PFSK-1 (cell line): ENCODE data around the gene CAPZA1.

Experiments used
- FOXP2 ChIP-seq: optimal IDR thresholded peaks from 2 replicates; pipeline ENCODE3; 2011; ENCODE audit warnings: borderline replicate concordance, control low read depth, inconsistent platforms; ENCODE audit not compliant: insufficient read depth; ENCODE audit errors: extremely low read length, extremely low read depth
- POLR2AphosphoS5 ChIP-seq: IDR thresholded peaks from 2 replicates; pipeline ENCODE4 v1.6.1; 2012; ENCODE audit warnings: low read depth, mild to moderate bottlenecking, control low read depth, low read length, moderate library complexity
- SIN3A ChIP-seq: IDR thresholded peaks from 2 replicates; pipeline ENCODE4 v1.6.1; 2012; ENCODE audit warnings: mild to moderate bottlenecking, low read length, moderate library complexity, borderline replicate concordance; ENCODE audit not compliant: insufficient read depth
- TAF1 ChIP-seq: IDR thresholded peaks from 2 replicates; pipeline ENCODE4 v1.6.1; 2012; ENCODE audit warnings: low read length, control low read depth, borderline replicate concordance; ENCODE audit not compliant: insufficient read depth
- TF ChIP-seq, protein P1 (sequence below), 2 experiments: IDR thresholded peaks; 2 replicates each; pipeline versions ENCODE4 v1.6.1 to v1.8.0; 2011 to 2012; ENCODE audit warnings: low read depth in 2 of 2, low read length in 2 of 2, control low read depth in 1 of 2, inconsistent platforms in 1 of 2, mild to moderate bottlenecking in 1 of 2, moderate library complexity in 1 of 2; ENCODE audit not compliant: insufficient read depth in 1 of 2

CAPZA1 gene

GRCh38 chr1:112603541-112603940 lies 16.1 kb upstream of the CAPZA1 start:
- TF ChIP-seq SIN3A = no peak
- TF ChIP-seq FOXP2 = no peak
- TF ChIP-seq TAF1 = no peak
- no peak for TF ChIP-seq POLR2AphosphoS5
- TF ChIP-seq, protein P1, sequence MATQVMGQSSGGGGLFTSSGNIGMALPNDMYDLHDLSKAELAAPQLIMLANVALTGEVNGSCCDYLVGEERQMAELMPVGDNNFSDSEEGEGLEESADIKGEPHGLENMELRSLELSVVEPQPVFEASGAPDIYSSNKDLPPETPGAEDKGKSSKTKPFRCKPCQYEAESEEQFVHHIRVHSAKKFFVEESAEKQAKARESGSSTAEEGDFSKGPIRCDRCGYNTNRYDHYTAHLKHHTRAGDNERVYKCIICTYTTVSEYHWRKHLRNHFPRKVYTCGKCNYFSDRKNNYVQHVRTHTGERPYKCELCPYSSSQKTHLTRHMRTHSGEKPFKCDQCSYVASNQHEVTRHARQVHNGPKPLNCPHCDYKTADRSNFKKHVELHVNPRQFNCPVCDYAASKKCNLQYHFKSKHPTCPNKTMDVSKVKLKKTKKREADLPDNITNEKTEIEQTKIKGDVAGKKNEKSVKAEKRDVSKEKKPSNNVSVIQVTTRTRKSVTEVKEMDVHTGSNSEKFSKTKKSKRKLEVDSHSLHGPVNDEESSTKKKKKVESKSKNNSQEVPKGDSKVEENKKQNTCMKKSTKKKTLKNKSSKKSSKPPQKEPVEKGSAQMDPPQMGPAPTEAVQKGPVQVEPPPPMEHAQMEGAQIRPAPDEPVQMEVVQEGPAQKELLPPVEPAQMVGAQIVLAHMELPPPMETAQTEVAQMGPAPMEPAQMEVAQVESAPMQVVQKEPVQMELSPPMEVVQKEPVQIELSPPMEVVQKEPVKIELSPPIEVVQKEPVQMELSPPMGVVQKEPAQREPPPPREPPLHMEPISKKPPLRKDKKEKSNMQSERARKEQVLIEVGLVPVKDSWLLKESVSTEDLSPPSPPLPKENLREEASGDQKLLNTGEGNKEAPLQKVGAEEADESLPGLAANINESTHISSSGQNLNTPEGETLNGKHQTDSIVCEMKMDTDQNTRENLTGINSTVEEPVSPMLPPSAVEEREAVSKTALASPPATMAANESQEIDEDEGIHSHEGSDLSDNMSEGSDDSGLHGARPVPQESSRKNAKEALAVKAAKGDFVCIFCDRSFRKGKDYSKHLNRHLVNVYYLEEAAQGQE (IDR thresholded peaks at IDR 0.05; ENCODE audit: insufficient read depth in 1 of 2, low read depth in 2 of 2, low read length in 2 of 2) = no peak

DNA sequence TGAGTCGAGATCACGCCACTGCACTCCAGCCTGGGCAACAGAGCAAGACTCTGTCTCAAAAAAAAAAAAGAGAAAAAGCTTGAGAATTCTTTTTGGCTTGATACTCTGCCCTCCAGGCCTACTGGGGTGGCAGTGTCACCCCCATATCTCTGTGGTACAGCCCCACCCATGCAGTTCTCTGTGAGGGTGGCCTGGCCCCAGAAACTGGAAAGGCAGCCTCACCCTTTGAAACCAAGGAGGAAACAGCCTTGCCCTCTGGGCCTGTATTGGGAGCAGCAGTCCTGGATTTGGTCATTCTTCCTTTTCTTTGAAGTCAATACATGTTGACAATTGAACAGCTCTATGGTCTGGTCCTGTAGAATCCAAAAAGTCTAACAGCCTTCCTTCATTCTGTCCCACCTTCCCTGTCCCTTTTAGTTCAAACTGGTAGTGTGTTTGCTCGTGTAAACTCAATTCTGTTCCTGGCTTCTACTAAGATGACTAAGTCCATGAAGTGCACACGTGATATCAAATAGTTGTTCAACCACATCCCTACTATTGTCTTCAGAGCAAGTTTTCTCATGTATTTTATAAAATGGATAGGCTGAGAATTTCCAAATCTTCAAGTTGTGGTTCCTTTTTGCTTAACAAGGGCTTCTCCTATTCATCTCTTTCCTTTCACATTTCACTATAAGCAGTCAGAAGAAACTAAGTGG lies 13.9 kb upstream of the CAPZA1 start:
- TF ChIP-seq TAF1 = no peak

DNA sequence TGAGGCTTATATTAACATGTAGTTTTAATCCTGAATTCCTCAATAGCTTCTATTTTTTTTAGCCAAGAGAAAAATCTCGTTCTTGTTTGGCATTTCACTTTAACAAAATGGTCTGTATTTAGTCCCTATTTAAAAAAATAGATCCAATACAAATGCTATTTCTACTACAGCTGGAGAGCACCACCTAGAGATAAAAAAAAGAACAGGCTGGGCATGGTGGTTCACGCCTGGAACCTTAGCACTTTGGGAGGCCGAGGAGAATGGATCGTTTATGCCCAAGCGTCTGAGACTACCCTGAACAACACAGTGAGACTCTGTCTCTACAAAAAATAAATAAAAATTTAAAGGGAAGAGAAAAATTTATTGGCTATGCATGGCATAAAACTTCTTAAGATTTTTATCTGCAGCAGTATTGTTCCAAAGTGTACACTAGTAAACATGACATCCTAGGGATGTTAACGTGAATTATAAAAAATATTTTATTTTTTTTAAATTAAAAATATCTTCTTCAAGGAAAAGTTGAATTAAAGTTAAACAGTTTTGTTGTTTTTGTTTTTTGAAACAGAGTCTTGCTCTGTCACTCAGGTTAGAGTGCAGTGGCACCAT lies 5.1 kb upstream of the CAPZA1 start:
- TF ChIP-seq, protein P1 (IDR thresholded peaks at IDR 0.05; ENCODE audit: insufficient read depth in 1 of 2, low read depth in 2 of 2, low read length in 2 of 2) = no peak
- no peak for TF ChIP-seq FOXP2
- no peak for TF ChIP-seq SIN3A
- TF ChIP-seq POLR2AphosphoS5 = no peak
- TF ChIP-seq TAF1 = no peak

DNA sequence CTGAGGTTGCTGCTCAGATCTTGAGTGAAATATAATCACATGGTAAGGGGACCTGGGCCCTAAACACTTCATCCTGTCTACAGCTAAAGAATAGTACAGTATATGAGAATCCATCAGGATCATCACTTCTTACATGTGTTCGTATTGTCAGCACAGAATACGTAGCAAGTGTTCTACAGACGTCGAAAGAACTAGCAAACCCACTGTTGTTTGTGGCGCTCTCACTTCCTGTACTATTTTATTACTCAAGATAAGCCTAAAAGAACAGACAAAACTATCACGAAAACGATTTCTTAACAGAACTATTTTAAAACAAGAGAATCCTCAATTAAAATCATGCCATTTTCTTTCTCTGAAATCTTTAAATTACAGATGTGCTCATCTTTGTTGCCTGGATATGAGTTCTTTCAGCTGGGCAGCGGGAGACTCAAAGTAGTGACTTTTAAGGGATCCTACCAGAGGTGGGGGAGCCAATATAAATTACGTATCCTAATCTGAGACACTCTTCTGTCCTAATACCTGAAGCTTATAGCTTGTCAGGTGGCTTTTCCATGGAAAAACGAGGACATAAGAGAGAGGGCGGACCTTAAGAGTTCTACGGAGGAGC lies 1.4 kb upstream of the CAPZA1 start:
- TF ChIP-seq TAF1 (no peak), FOXP2 (no peak), POLR2AphosphoS5 (no peak), SIN3A (no peak)
- TF ChIP-seq, protein P1 (IDR thresholded peaks at IDR 0.05; ENCODE audit: insufficient read depth in 1 of 2, low read depth in 2 of 2, low read length in 2 of 2) = no peak

DNA sequence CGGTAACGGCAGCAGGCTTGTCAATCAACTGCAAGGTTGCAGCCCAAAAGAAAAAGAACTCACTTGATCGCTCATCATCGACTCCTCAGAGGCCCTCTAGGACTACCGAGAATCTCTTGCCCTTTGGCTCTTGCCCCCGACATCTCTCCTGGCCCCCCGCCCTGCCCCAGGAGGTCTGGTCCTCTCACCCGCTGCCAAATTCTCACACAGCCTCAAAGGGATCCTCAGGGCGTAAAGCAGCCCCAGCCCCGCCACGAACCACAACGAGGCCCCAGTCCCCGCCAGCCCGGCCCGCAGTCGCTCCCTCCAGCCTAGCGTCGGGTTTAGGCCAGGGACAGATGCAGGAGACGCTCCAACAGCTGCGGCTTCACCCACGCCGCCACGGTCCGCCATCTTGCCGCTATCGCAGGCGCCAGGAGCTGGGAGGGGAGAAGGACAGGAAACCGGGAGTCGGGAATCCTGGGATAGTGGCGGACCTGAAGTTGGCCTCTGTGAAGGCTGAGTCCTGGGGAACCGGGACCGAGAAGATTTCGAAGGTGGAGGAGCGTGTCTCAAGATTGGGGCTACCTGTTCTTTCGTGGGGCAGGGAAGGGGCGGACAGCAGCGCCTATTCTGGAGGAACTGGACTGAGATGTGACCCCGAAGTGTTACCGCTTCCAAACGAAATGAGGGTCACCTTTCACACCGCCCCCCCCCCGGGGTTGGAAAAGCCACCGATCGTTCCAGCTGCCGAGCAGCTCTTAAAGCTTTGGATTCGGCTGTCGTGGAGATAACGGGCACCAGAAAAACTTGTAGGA lies 713 bp upstream of the CAPZA1 start, which contains the start of gene ST7L:
ST7L (minus strand) TSS at position 421 of the 797 bp plus-strand sequence; CDS start at position 393, 28 bp downstream.
- peak; percentile 16; the same call in 1 of the 2 replicates for TF ChIP-seq SIN3A
- TF ChIP-seq, protein P1 (IDR thresholded peaks at IDR 0.05; ENCODE audit: insufficient read depth in 1 of 2, low read depth in 2 of 2, low read length in 2 of 2) = 0 out of 4 replicates have a peak, but pooled peaks of 1 of the 2 experiments have one; percentile 18
- TF ChIP-seq FOXP2 = peak; percentile 76
- TF ChIP-seq TAF1 = peak; percentile 96
- TF ChIP-seq POLR2AphosphoS5 = peak; percentile 95
